Measurements from ENCODE around the gene ABCC4.

- TF ChIP-seq CTCF (IDR thresholded peaks at IDR 0.05; ENCODE audit: low read depth, low read length) (no peak), EZH2phosphoT487 (IDR thresholded peaks at IDR 0.05; ENCODE audit: low read depth) (no peak)
These were observed 304.8 kb downstream of the ABCC4 start for GRCh38 chr13:94996445-94996844.
